HCT116 (cell line): ENCODE results near the gene DCHS2. TPM values are rescaled to one million over a fixed set of nuclear protein-coding genes. Genes with fewer than 3 reads are reported as not detected.

Source experiments
- ATAC-seq: fragments of 200-7000 bp; cut with Tn5 transposase; 2 replicates; pipeline ENCODE4 v1.9.1; 2020; ENCODE audit warnings: mild to moderate bottlenecking, moderate library complexity
- BruUV-seq: library from RNA; stranded (reverse); fragments of 400-500 nt; replicated peaks from 2 replicates; lab custom pipeline; 2021; lab: Mats Ljungman, UMichigan
- CTCF ChIA-PET: fragments of 300-600 bp; sonication (Branson Sonifier 250); formaldehyde crosslinking; loops from one replicate; lab custom pipeline; 2021; ENCODE audit warnings: antibody characterized with exemption; lab: Charles Lee
- POLR2A ChIA-PET: fragments of 300-600, 350-600 bp; sonication (Branson Sonifier 250); formaldehyde crosslinking; loops from one replicate; lab custom pipeline; 2021; ENCODE audit warnings: antibody characterized with exemption; lab: Charles Lee
- RAD21 ChIA-PET, 2 experiments: fragments of 300-600 bp; sonication (Branson Sonifier 250); formaldehyde crosslinking; loops; one replicate each; lab custom pipeline; 2023; ENCODE audit warnings: low total read pairs in 2 of 2; ENCODE audit not compliant: uncharacterized antibody in 2 of 2, unreplicated experiment in 2 of 2, low non-redundant PET in 1 of 2; lab: Charles Lee
- DNase-seq: peaks from one replicate; pipeline ENCODE4 v3.0.0-alpha.2; 2010; ENCODE audit warnings: low read depth, low spot score
- H2AFZ ChIP-seq: fragments of 200-600 bp; shearing (Covaris generic), sonication (generic); 2 replicates; pipeline ENCODE4 v1.6.1; 2017; ENCODE audit warnings: low read depth, mixed run types, mixed read lengths, antibody characterized with exemption, low read length; ENCODE audit not compliant: poor library complexity, severe bottlenecking
- H3K27ac ChIP-seq: 2 replicates; pipeline ENCODE4 v1.5.1; 2012; ENCODE audit warnings: low read depth, low read length
- H3K27me3 ChIP-seq: fragments of 200-600 bp; sonication (generic); 2 replicates; pipeline ENCODE4 v1.6.1; 2016; ENCODE audit warnings: mixed run types, low read length, mixed read lengths; ENCODE audit not compliant: insufficient read depth
- H3K36me3 ChIP-seq, 2 experiments: fragments of 200-500 bp in 1 of 2; fragments of 200-600 bp in 1 of 2; sonication (Bioruptor generic) in 1 of 2; sonication (generic) in 1 of 2; 2 replicates each; pipeline versions ENCODE4 v1.5.1 to v1.6.1; 2014 to 2016; ENCODE audit warnings: low read length in 2 of 2, inconsistent platforms in 1 of 2, mixed read lengths in 1 of 2, mixed run types in 1 of 2; ENCODE audit not compliant: insufficient read depth in 2 of 2, control insufficient read depth in 1 of 2
- H3K4me1 ChIP-seq, 2 experiments: fragments of 200-600 bp in 1 of 2; sonication (generic) in 1 of 2; 2 replicates each; pipeline versions ENCODE4 v1.5.1 to v1.6.1; 2012 to 2017; ENCODE audit warnings: low read length in 2 of 2, inconsistent platforms in 1 of 2, mild to moderate bottlenecking in 1 of 2, mixed read lengths in 1 of 2, mixed run types in 1 of 2, moderate library complexity in 1 of 2; ENCODE audit not compliant: insufficient read depth in 2 of 2, control insufficient read depth in 1 of 2
- H3K4me2 ChIP-seq: fragments of 200-600 bp; sonication (generic); 2 replicates; pipeline ENCODE4 v1.6.1; 2017; ENCODE audit warnings: mixed run types, low read length, mixed read lengths
- H3K4me3 ChIP-seq, 2 experiments: fragments of 200-600 bp in 1 of 2; sonication (generic) in 1 of 2; replicated peaks in 1 of 2; 2 replicates each; pipeline ENCODE4 v1.5.1; 2011 to 2016; ENCODE audit warnings: low read length in 2 of 2, control low read depth in 1 of 2, low read depth in 1 of 2, mild to moderate bottlenecking in 1 of 2, mixed read lengths in 1 of 2, mixed run types in 1 of 2
- H3K79me2 ChIP-seq: fragments of 200-600 bp; sonication (generic); 2 replicates; pipeline ENCODE4 v1.6.1; 2017; ENCODE audit warnings: mild to moderate bottlenecking, mixed run types, low read length, moderate library complexity, mixed read lengths; ENCODE audit not compliant: insufficient read depth
- H3K9ac ChIP-seq: fragments of 200-600 bp; sonication (generic); 2 replicates; pipeline ENCODE4 v1.6.1; 2016; ENCODE audit warnings: low read length, mixed read lengths
- H3K9me2 ChIP-seq: fragments of 200-600 bp; sonication (generic), shearing (Covaris generic); 2 replicates; pipeline ENCODE4 v1.6.1; 2017; ENCODE audit warnings: mixed run types, mild to moderate bottlenecking, moderate library complexity; ENCODE audit not compliant: insufficient read depth
- H3K9me3 ChIP-seq, 2 experiments: fragments of 200-500 bp in 1 of 2; fragments of 200-600 bp in 1 of 2; sonication (Bioruptor generic) in 1 of 2; sonication (generic) in 1 of 2; 2 replicates each; pipeline ENCODE4 v1.6.1; 2014 to 2017; ENCODE audit warnings: low read length in 2 of 2, mixed read lengths in 2 of 2, inconsistent platforms in 1 of 2, low read depth in 1 of 2, mild to moderate bottlenecking in 1 of 2, mixed run types in 1 of 2, moderate library complexity in 1 of 2; ENCODE audit not compliant: control insufficient read depth in 1 of 2, insufficient read depth in 1 of 2
- H4K20me1 ChIP-seq: fragments of 200-600 bp; sonication (generic), shearing (Covaris generic); 2 replicates; pipeline ENCODE4 v1.6.1; 2017; ENCODE audit warnings: mixed run types, mild to moderate bottlenecking, moderate library complexity; ENCODE audit not compliant: insufficient read depth
- ATF3 ChIP-seq: IDR thresholded peaks from 2 replicates; pipeline ENCODE4 v1.6.1; 2012
- CBX3 ChIP-seq: IDR thresholded peaks from 2 replicates; pipeline ENCODE4 v1.6.1; 2012; ENCODE audit warnings: low read depth
- CEBPB ChIP-seq: IDR thresholded peaks from 2 replicates; pipeline ENCODE4 v1.6.1; 2012; ENCODE audit warnings: low read depth
- CTCF ChIP-seq, 3 experiments: fragments of 200-600 bp in 1 of 3; sonication (generic) in 1 of 3; IDR thresholded peaks in 2 of 3; conservative IDR thresholded peaks in 1 of 3; 2 replicates each; pipeline ENCODE4 v1.5.1; 2012 to 2017; ENCODE audit warnings: low read depth in 2 of 3, low read length in 2 of 3, antibody characterized with exemption in 1 of 3, borderline replicate concordance in 1 of 3, control low read depth in 1 of 3, mild to moderate bottlenecking in 1 of 3, mixed read lengths in 1 of 3, mixed run types in 1 of 3, moderate library complexity in 1 of 3; ENCODE audit not compliant: insufficient read depth in 1 of 3
- FOSL1 ChIP-seq: IDR thresholded peaks from 2 replicates; pipeline ENCODE4 v1.6.1; 2012; ENCODE audit warnings: low read depth
- JUND ChIP-seq: IDR thresholded peaks from 2 replicates; pipeline ENCODE4 v1.6.1; 2012
- MAX ChIP-seq: IDR thresholded peaks from 2 replicates; pipeline ENCODE4 v1.6.1; 2012
- POLR2A ChIP-seq: IDR thresholded peaks from 2 replicates; pipeline ENCODE4 v1.7.0; 2011; ENCODE audit warnings: borderline replicate concordance; ENCODE audit not compliant: insufficient read depth, insufficient read length; ENCODE audit errors: extremely low read depth
- RAD21 ChIP-seq: IDR thresholded peaks from 2 replicates; pipeline ENCODE4 v1.6.1; 2012; ENCODE audit warnings: low read depth, mild to moderate bottlenecking
- REST ChIP-seq: IDR thresholded peaks from 2 replicates; pipeline ENCODE4 v1.6.1; 2012; ENCODE audit warnings: low read depth
- SIN3A ChIP-seq: IDR thresholded peaks from 2 replicates; pipeline ENCODE4 v1.6.1; 2012; ENCODE audit warnings: low read depth
- SRF ChIP-seq: IDR thresholded peaks from 2 replicates; pipeline ENCODE4 v1.6.1; 2012; ENCODE audit warnings: low read depth
- TCF7L2 ChIP-seq: IDR thresholded peaks from 2 replicates; pipeline ENCODE4 v1.7.0; 2011; ENCODE audit warnings: borderline replicate concordance, inconsistent platforms; ENCODE audit not compliant: insufficient read depth, insufficient read length; ENCODE audit errors: extremely low read depth
- YY1 ChIP-seq: IDR thresholded peaks from 2 replicates; pipeline ENCODE4 v1.6.1; 2011; ENCODE audit warnings: low read length, low read depth, moderate library complexity, mild to moderate bottlenecking; ENCODE audit not compliant: insufficient replicate concordance; ENCODE audit errors: extremely low read depth
- ZBTB33 ChIP-seq: IDR thresholded peaks from 2 replicates; pipeline ENCODE4 v1.6.1; 2011; ENCODE audit warnings: mild to moderate bottlenecking, low read length, moderate library complexity; ENCODE audit not compliant: insufficient replicate concordance; ENCODE audit errors: extremely low read depth
- ZFX ChIP-seq: fragments of 450-650 bp; IDR thresholded peaks from 2 replicates; pipeline ENCODE4 v1.6.1; 2017
- ZNF274 ChIP-seq: fragments of 200-500 bp; sonication (Bioruptor generic); IDR thresholded peaks from 2 replicates; pipeline ENCODE4 v1.6.1; 2014; ENCODE audit warnings: mild to moderate bottlenecking, low read depth, low read length, inconsistent platforms
- intact Hi-C: fragments of 100-400 bp; cut with micrococcal nuclease; formaldehyde crosslinking; loops from 2 replicates; pipeline ENCODE4 v1.10.0; 2022
- total RNA-seq: library from RNA; stranded (reverse); gene quantifications from one replicate; pipeline ENCODE4 v1.2.1, GENCODE V29; 2021; ENCODE audit not compliant: unreplicated experiment

DCHS2 gene
- total RNA-seq, 1 experiment from 2014 or later: 0.05 TPM

GRCh38 chr4:154435895-154436294 lies 55.7 kb downstream of the DCHS2 start (continued):
- TF ChIP-seq ATF3: no peak
- TF ChIP-seq JUND: no peak

GRCh38 chr4:154433543-154433942 lies 58.1 kb downstream of the DCHS2 start:
- no TSS peak for BruUV-seq
- intact Hi-C loops: no loop called here
- RAD21 ChIA-PET: no interaction called here

More at GRCh38 chr4:154433543-154433942, 58.1 kb downstream of the DCHS2 start:
- H3K79me2 ChIP-seq: no peaks in the 10 kb centered on the region
- H3K4me3 ChIP-seq: no peak overlapping the region
- TF ChIP-seq ZBTB33: no peak
- no peak for TF ChIP-seq CBX3
- TF ChIP-seq YY1: no peak
- no peak for TF ChIP-seq MAX
- TF ChIP-seq SIN3A: no peak
- TF ChIP-seq FOSL1: no peak
- TF ChIP-seq REST: no peak
- no peak for TF ChIP-seq POLR2A
- TF ChIP-seq ZNF274: no peak
- no peak for TF ChIP-seq ZFX
- TF ChIP-seq TCF7L2: no peak
- no peak for TF ChIP-seq CTCF (IDR thresholded peaks at IDR 0.05 in 2 of 3, conservative IDR thresholded peaks at IDR 0.05 in 1 of 3; ENCODE audit: borderline replicate concordance in 1 of 3, insufficient read depth in 1 of 3, low read depth in 2 of 3, low read length in 2 of 3)
- no peak for TF ChIP-seq SRF
- no peak for TF ChIP-seq CEBPB
- no peak for TF ChIP-seq RAD21
- no peaks in the 10 kb centered on the region for H4K20me1 ChIP-seq
- DNase-seq (no peak), ATAC-seq (no peak)
- no peak overlapping the region for H3K27ac ChIP-seq
- POLR2A ChIA-PET: no interaction called here
- no peaks in the 10 kb centered on the region for H3K36me3 ChIP-seq
- no peak overlapping the region for H3K4me2 ChIP-seq
- H3K9ac ChIP-seq: no peak overlapping the region
- no peaks in the 10 kb centered on the region for H3K27me3 ChIP-seq
- H3K9me3 ChIP-seq: no peaks in the 10 kb centered on the region
- H3K4me1 ChIP-seq: no peaks in the 10 kb centered on the region
- CTCF ChIA-PET: no interaction called here
- H3K9me2 ChIP-seq: no peaks in the 10 kb centered on the region
- no peak overlapping the region for H2AFZ ChIP-seq
